OCI-LY7 (cell line): ENCODE results near the gene TMEM95. TPM values are rescaled to one million over a fixed set of nuclear protein-coding genes. Genes with fewer than 3 reads are reported as not detected.

Experiments
- BruUV-seq: library from RNA; stranded (reverse); fragments of 400-500 nt; replicated peaks from 2 replicates; lab custom pipeline; 2021; lab: Mats Ljungman, UMichigan
- CTCF ChIA-PET: fragments of 300-600 bp; sonication (Branson Sonifier 250); formaldehyde crosslinking; loops from one replicate; lab custom pipeline; 2022; ENCODE audit warnings: antibody characterized with exemption; ENCODE audit not compliant: unreplicated experiment; lab: Charles Lee
- POLR2A ChIA-PET: fragments of 300-600 bp; sonication (Branson Sonifier 250); formaldehyde crosslinking; loops from one replicate; lab custom pipeline; 2022; ENCODE audit warnings: antibody characterized with exemption; lab: Charles Lee
- DNase-seq: peaks from one replicate; pipeline ENCODE4 v3.0.0-alpha.2; 2015; ENCODE audit warnings: low spot score
- H2AFZ ChIP-seq: fragments of 200-600 bp; sonication (generic), shearing (Covaris generic); 2 replicates; pipeline ENCODE4 v1.6.1; 2014; ENCODE audit warnings: mild to moderate bottlenecking, antibody characterized with exemption, low read length, moderate library complexity
- H3K27ac ChIP-seq: fragments of 200-600 bp; sonication (generic); 2 replicates; pipeline ENCODE4 v1.5.1; 2014; ENCODE audit warnings: mixed run types, low read depth, mild to moderate bottlenecking, moderate library complexity, low read length, inconsistent platforms; ENCODE audit not compliant: poor library complexity, severe bottlenecking
- H3K36me3 ChIP-seq: fragments of 200-600 bp; sonication (generic); 2 replicates; pipeline ENCODE4 v1.6.1; 2014; ENCODE audit warnings: mild to moderate bottlenecking, antibody characterized with exemption, low read length, moderate library complexity, mixed read lengths; ENCODE audit not compliant: insufficient read depth
- H3K4me1 ChIP-seq: fragments of 200-600 bp; sonication (generic); 2 replicates; pipeline ENCODE4 v1.5.1; 2014; ENCODE audit warnings: mild to moderate bottlenecking, low read length; ENCODE audit not compliant: insufficient read depth, poor library complexity, severe bottlenecking
- H3K4me2 ChIP-seq: fragments of 200-600 bp; sonication (generic); 2 replicates; pipeline ENCODE4 v1.6.1; 2014; ENCODE audit warnings: mild to moderate bottlenecking, low read length
- H3K4me3 ChIP-seq: fragments of 200-600 bp; sonication (generic); 2 replicates; pipeline ENCODE4 v1.5.1; 2014; ENCODE audit warnings: mild to moderate bottlenecking, low read depth, low read length; ENCODE audit not compliant: poor library complexity, severe bottlenecking
- H3K79me2 ChIP-seq: fragments of 200-600 bp; sonication (generic); 2 replicates; pipeline ENCODE4 v1.6.1; 2016; ENCODE audit warnings: low read depth, mild to moderate bottlenecking, low read length, moderate library complexity, mixed read lengths; ENCODE audit not compliant: insufficient read depth
- H3K9me2 ChIP-seq: fragments of 200-600 bp; sonication (generic); 2 replicates; pipeline ENCODE4 v1.6.1; 2016; ENCODE audit warnings: mild to moderate bottlenecking, low read length, mixed read lengths; ENCODE audit not compliant: insufficient read depth
- H3K9me3 ChIP-seq: fragments of 200-600 bp; sonication (generic); 2 replicates; pipeline ENCODE4 v1.6.1; 2014; ENCODE audit warnings: mild to moderate bottlenecking, mixed run types, low read length, mixed read lengths
- H4K20me1 ChIP-seq: fragments of 200-600 bp; sonication (generic); 2 replicates; pipeline ENCODE4 v1.6.1; 2014; ENCODE audit warnings: mild to moderate bottlenecking, antibody characterized with exemption, low read length, moderate library complexity, mixed read lengths; ENCODE audit not compliant: insufficient read depth
- EZH2phosphoT487 ChIP-seq: fragments of 200-600 bp; sonication (generic); IDR thresholded peaks from 2 replicates; pipeline ENCODE4 v1.6.1; 2018; ENCODE audit warnings: low read depth, borderline replicate concordance, mild to moderate bottlenecking, mixed run types, antibody characterized with exemption, low read length, moderate library complexity, mixed read lengths
- intact Hi-C: fragments of 100-400 bp; cut with micrococcal nuclease; formaldehyde crosslinking; loops from one replicate; pipeline ENCODE4 v1.10.0; 2022; ENCODE audit not compliant: unreplicated experiment
- total RNA-seq, 2 experiments: library from RNA; depleted of rRNA in 1 of 2; stranded (reverse); fragments of >200 nt in 1 of 2; shearing (Covaris generic) in 1 of 2; gene quantifications; 2 replicates each; pipeline ENCODE4 v1.2.3, GENCODE V29; 2014 to 2022
- TF ChIP-seq, protein P1 (sequence below): fragments of 200-600 bp; sonication (generic); conservative IDR thresholded peaks from 2 replicates; pipeline ENCODE4 v1.5.1; 2014; ENCODE audit warnings: mild to moderate bottlenecking, antibody characterized with exemption, low read length, moderate library complexity, mixed read lengths

TMEM95 gene
- total RNA-seq, 2 experiments from 2014 or later: not detected

DNA sequence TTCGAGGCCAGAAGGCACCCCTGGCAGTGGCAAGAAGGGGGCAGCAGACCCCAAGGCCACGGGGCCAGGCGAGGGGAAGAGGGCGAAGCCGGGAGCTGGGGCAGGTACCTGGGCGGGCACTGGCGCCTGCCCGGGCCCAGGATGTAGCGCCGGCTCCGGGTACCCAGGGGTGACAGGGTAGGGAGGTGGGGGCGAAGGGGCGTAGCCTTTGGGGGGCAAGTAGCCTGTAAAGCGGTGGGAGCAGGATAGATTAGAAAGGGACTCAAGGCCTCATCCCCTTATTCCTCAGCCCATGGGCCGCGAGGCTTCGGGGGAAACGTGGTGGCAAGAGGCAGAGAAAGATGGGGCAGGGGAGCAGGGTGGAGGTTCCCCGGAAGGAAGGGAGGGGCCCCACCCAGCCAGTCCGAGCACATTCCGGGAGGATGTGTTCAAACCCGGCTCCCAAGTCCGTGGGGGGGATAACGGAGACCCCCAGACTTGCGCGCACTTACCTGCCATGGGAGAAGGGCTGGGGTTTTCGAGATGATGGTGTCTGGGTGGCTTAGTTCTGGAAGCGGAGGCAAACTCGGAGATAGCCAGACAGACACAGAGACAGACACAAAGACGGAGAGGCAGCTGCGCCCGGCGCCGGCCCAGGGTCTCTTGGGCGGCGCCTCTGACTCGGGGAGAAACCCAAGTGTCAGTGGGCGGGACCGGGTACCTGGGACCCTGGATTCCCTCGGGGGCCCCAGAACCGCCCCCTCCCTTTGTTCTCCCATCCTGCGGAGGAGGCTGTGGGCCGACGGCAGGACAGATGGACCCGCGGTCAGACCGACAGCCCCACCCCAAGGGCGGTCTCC, 38.9 kb downstream of the TMEM95 start:
- Histone ChIP-seq H3K4me1 (peaks cover 9% of the 10 kb centered on the region), H3K27ac (peak overlapping the region; percentile 9), H3K4me2 (peak overlapping the region; percentile 80), H3K4me3 (peak overlapping the region; percentile 72), H3K36me3 (peaks cover 12% of the 10 kb centered on the region; the same call in 1 of the 2 replicates), H4K20me1 (no peaks in the 10 kb centered on the region), H2AFZ (peak overlapping the region; percentile 63; the same call in 1 of the 2 replicates), H3K9me2 (no peaks in the 10 kb centered on the region), H3K9me3 (no peaks in the 10 kb centered on the region), H3K79me2 (no peaks in the 10 kb centered on the region)
- ChIA-PET POLR2A (interaction anchor here (0.6 to 1.0 kb wide), 4 partner anchors 9 to 272 kb away, joined by 3 to 7 read pairs (median 3); partner anchors contain the start of gene TMEM256), CTCF (interaction anchor here (0.6 kb wide), 1 partner anchor 38 kb away, joined by 3 read pairs; no protein-coding TSS in a partner anchor)
- TF ChIP-seq, protein P1, sequence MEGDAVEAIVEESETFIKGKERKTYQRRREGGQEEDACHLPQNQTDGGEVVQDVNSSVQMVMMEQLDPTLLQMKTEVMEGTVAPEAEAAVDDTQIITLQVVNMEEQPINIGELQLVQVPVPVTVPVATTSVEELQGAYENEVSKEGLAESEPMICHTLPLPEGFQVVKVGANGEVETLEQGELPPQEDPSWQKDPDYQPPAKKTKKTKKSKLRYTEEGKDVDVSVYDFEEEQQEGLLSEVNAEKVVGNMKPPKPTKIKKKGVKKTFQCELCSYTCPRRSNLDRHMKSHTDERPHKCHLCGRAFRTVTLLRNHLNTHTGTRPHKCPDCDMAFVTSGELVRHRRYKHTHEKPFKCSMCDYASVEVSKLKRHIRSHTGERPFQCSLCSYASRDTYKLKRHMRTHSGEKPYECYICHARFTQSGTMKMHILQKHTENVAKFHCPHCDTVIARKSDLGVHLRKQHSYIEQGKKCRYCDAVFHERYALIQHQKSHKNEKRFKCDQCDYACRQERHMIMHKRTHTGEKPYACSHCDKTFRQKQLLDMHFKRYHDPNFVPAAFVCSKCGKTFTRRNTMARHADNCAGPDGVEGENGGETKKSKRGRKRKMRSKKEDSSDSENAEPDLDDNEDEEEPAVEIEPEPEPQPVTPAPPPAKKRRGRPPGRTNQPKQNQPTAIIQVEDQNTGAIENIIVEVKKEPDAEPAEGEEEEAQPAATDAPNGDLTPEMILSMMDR: no peak
- TF ChIP-seq EZH2phosphoT487: no peak
- intact Hi-C loops: no loop called here
- peak; percentile 69 for DNase-seq
- no TSS peak for BruUV-seq

DNA sequence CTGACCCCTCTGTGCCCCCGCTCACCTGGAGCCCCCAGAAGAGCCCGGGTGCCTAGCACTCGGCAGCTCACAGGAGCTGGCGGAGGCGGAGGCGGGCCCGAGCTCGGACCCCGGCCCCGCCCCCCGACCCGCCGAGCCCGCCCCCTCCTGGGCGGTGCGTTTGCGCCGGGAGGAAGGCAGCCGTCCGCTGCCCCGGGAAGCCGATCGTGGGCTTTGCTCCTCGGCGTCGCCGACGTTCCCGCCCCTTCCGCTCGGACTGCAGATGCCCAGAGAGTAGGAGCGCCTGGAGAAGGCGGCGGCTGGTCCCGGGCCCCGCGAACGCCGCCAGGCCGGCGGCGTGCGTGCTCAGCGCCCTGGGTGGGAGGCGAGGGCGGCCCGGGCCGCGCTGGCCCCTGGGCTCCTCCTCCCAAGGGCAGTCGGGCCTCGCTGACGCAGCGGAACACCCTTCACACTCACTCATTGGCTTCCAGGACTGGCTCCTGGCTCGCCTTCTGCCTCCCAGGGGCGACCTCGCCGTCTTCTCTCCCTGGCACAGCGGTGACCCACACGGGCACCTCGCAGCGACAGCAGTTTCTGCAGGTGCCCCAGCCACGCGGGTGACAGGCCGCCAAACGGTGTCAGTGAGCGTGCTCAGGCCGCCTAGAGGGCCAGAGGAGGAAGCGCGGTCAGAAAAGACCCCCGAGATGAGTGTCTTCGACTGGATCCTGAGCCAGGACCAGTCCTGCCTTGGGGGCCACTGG, 39.7 kb downstream of the TMEM95 start, which contains the start of gene PLSCR3:
TSS of gene PLSCR3 (minus strand) at position 74 of the 740 bp plus-strand sequence. CDS start 415 bp downstream, outside the sequence.
- H3K4me1 ChIP-seq: peaks cover 9% of the 10 kb centered on the region
- H3K36me3 ChIP-seq: peaks cover 12% of the 10 kb centered on the region; the same call in 1 of the 2 replicates
- no TSS peak for BruUV-seq
- no peaks in the 10 kb centered on the region for H3K9me3 ChIP-seq
- H3K9me2 ChIP-seq: no peaks in the 10 kb centered on the region
- TF ChIP-seq, protein P1: no peak; the same call in 1 of the 2 replicates
- TF ChIP-seq EZH2phosphoT487: no peak
- intact Hi-C loops: no loop called here
- H3K79me2 ChIP-seq: no peaks in the 10 kb centered on the region
- peak within 1 kb of the TSS; percentile 72 for H3K4me3 ChIP-seq
- DNase-seq: peak; percentile 85
- ChIA-PET POLR2A (interaction anchor here (0.6 to 1.0 kb wide), 3 partner anchors 9 to 271 kb away, joined by 3 to 7 read pairs (median 3); partner anchors contain the start of gene TMEM256), CTCF (interaction anchor here (0.6 kb wide), 1 partner anchor 39 kb away, joined by 3 read pairs; no protein-coding TSS in a partner anchor)
- H3K27ac ChIP-seq: peak within 1 kb of the TSS; percentile 9
- peak within 1 kb of the TSS; percentile 80 for H3K4me2 ChIP-seq
- peak within 1 kb of the TSS; percentile 63 for H2AFZ ChIP-seq
- H4K20me1 ChIP-seq: no peaks in the 10 kb centered on the region
